Measurements from ENCODE around the gene ADAMTS17.

DNA sequence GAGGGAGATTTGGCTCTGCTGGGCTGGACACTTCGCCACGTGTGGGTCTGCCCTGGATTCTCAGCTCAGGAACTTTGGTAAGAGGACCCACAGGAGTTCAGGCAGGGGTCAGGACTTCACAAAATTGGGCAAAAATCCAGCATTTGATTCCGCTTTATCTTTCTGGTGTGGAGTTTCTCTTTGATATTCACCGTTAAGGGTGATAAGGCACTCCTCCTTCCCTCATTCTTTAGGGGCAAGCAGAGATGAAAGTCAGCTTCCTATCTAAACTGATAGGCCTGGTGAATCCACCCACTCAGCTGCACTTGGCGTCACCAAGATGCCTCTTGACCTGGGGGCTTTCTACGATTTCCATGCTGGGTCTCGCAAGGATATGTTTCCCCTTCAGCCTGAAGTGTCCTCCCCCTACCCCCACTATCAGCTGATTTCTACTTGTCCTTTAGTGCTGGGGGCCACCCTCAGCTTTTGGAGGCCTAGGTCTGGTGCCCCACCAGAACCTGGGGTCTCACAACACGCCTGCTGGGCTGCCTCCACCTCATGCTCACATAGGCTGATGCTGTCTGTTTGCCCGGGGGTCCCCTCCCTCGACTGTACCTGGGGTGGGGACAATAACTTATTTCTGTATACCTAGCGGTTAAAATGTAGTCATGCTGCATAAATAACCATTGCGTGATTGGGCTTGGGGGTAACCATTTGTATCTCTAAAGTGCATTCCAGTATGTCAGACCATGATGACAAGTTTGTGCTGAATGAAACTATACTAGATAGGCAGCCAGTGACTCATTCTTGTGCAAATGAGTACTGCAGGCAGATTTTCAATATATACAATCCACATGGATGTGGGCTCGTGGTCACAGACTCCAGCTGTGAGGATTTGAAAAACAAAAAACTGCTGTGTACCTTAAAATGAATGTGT, 248.3 kb downstream of the ADAMTS17 start:
- TF ChIP-seq, protein P1, sequence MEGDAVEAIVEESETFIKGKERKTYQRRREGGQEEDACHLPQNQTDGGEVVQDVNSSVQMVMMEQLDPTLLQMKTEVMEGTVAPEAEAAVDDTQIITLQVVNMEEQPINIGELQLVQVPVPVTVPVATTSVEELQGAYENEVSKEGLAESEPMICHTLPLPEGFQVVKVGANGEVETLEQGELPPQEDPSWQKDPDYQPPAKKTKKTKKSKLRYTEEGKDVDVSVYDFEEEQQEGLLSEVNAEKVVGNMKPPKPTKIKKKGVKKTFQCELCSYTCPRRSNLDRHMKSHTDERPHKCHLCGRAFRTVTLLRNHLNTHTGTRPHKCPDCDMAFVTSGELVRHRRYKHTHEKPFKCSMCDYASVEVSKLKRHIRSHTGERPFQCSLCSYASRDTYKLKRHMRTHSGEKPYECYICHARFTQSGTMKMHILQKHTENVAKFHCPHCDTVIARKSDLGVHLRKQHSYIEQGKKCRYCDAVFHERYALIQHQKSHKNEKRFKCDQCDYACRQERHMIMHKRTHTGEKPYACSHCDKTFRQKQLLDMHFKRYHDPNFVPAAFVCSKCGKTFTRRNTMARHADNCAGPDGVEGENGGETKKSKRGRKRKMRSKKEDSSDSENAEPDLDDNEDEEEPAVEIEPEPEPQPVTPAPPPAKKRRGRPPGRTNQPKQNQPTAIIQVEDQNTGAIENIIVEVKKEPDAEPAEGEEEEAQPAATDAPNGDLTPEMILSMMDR (conservative IDR thresholded peaks at IDR 0.05; ENCODE audit: low read depth, low read length) = no peak
- no peak for TF ChIP-seq EZH2 (IDR thresholded peaks at IDR 0.05; ENCODE audit: borderline replicate concordance, low read depth, low read length, poor library complexity, severe bottlenecking)
